Astrocyte (in vitro differentiated cells and primary cell): ENCODE results near the gene GPATCH8. TPM values are rescaled to one million over a fixed set of nuclear protein-coding genes. Genes with fewer than 3 reads are reported as not detected.

ENCODE experiments used
- DNase-seq: peaks from one replicate; pipeline ENCODE4 v3.0.0-alpha.2; 2010; ENCODE audit warnings: low read depth
- FAIRE-seq: peaks from 2 replicates; lab custom pipeline; 2011; peaks lifted over from hg19 to GRCh38; lab: Jason Lieb, UNC
- H2AFZ ChIP-seq: 2 replicates; pipeline ENCODE4 v1.6.0; 2012; ENCODE audit warnings: low read depth, low read length, inconsistent platforms
- H3K27ac ChIP-seq: 2 replicates; pipeline ENCODE4 v1.5.1; 2011; ENCODE audit warnings: low read depth, low read length, inconsistent platforms
- H3K27me3 ChIP-seq: 2 replicates; pipeline ENCODE4 v1.6.0; 2011; ENCODE audit warnings: low read length, inconsistent platforms; ENCODE audit not compliant: insufficient read depth
- H3K36me3 ChIP-seq: 2 replicates; pipeline ENCODE4 v1.5.1; 2011; ENCODE audit warnings: low read length, inconsistent platforms; ENCODE audit not compliant: insufficient read depth
- H3K4me1 ChIP-seq: 2 replicates; pipeline ENCODE4 v1.5.1; 2011; ENCODE audit warnings: low read length, inconsistent platforms; ENCODE audit not compliant: insufficient read depth
- H3K4me2 ChIP-seq: 2 replicates; pipeline ENCODE4 v1.6.0; 2012; ENCODE audit warnings: low read length, inconsistent platforms
- H3K4me3 ChIP-seq: 2 replicates; pipeline ENCODE4 v1.5.1; 2011; ENCODE audit warnings: low read depth, mild to moderate bottlenecking, low read length, inconsistent platforms; ENCODE audit not compliant: insufficient read depth
- H3K79me2 ChIP-seq: 2 replicates; pipeline ENCODE4 v1.6.0; 2012; ENCODE audit warnings: mild to moderate bottlenecking, low read length, inconsistent platforms; ENCODE audit not compliant: insufficient read depth
- H3K9ac ChIP-seq: 2 replicates; pipeline ENCODE4 v1.6.0; 2012; ENCODE audit warnings: mild to moderate bottlenecking, low read length, inconsistent platforms
- H3K9me3 ChIP-seq: 2 replicates; pipeline ENCODE4 v1.5.1; 2012; ENCODE audit warnings: low read depth, mild to moderate bottlenecking, low read length, inconsistent platforms; ENCODE audit not compliant: insufficient read depth
- H4K20me1 ChIP-seq: 2 replicates; pipeline ENCODE4 v1.6.0; 2012; ENCODE audit warnings: low read length, inconsistent platforms; ENCODE audit not compliant: insufficient read depth
- H3K27ac Mint-ChIP-seq: one replicate; pipeline ENCODE4 v1.8.0; 2021; ENCODE audit warnings: mild to moderate bottlenecking, mixed read lengths; ENCODE audit not compliant: unreplicated experiment
- H3K27me3 Mint-ChIP-seq: one replicate; pipeline ENCODE4 v1.8.0; 2021; ENCODE audit warnings: low read depth, mixed read lengths; ENCODE audit not compliant: unreplicated experiment
- H3K36me3 Mint-ChIP-seq: one replicate; pipeline ENCODE4 v1.8.0; 2021; ENCODE audit warnings: low read depth, mixed read lengths; ENCODE audit not compliant: unreplicated experiment
- H3K4me1 Mint-ChIP-seq: one replicate; pipeline ENCODE4 v1.8.0; 2021; ENCODE audit warnings: low read depth, mixed read lengths; ENCODE audit not compliant: unreplicated experiment
- H3K4me3 Mint-ChIP-seq: one replicate; pipeline ENCODE4 v1.8.0; 2021; ENCODE audit warnings: mild to moderate bottlenecking, moderate library complexity, mixed read lengths; ENCODE audit not compliant: unreplicated experiment
- H3K9me3 Mint-ChIP-seq: one replicate; pipeline ENCODE4 v1.8.0; 2021; ENCODE audit warnings: mild to moderate bottlenecking, mixed read lengths; ENCODE audit not compliant: unreplicated experiment
- EZH2 ChIP-seq: IDR thresholded peaks from 2 replicates; pipeline ENCODE4 v1.6.1; 2012; ENCODE audit warnings: mild to moderate bottlenecking, low read length, inconsistent platforms; ENCODE audit not compliant: insufficient read depth
- total RNA-seq: library from RNA; stranded (reverse); gene quantifications from 2 replicates; pipeline ENCODE4 v1.2.1, GENCODE V29; 2021
- TF ChIP-seq, protein P1 (sequence below): IDR thresholded peaks from 2 replicates; pipeline ENCODE4 v1.5.1; 2011; ENCODE audit warnings: low read depth, mild to moderate bottlenecking, inconsistent platforms, low read length, moderate library complexity; ENCODE audit not compliant: insufficient read depth

Gene GPATCH8
- total RNA-seq, 1 donor from 2014 or later, result 43.3 TPM

DNA sequence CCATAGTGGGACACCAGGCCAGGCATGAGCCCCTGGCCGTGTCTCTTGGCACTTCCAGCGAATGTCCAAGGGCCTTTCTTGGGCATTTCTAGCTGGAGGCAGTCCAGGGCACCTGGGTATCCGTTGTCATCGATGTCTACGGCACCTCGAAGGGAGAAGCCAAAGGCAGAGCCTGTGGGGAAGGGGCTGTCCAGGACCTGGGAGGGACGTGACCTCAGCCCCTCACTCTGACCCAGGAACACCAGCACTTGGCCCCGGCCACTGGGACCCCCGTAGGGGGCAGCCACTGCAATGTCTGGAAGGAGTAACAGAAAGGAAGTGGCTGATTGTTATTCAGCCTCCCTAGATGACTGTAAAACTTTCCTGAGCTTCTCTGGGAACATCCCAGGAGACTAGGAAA, 122.4 kb downstream of the GPATCH8 start:
- no peak overlapping the region for H3K4me3 ChIP-seq
- DNase-seq (no peak), FAIRE-seq (no peak)
- H3K27me3 Mint-ChIP-seq, result peaks cover 34% of the 10 kb centered on the region
- H3K4me2 ChIP-seq, result no peak overlapping the region
- H2AFZ ChIP-seq, result no peak overlapping the region
- no peak overlapping the region for H3K4me3 Mint-ChIP-seq
- peaks cover 36% of the 10 kb centered on the region for H3K27me3 ChIP-seq
- no peaks in the 10 kb centered on the region for H3K36me3 ChIP-seq
- no peak overlapping the region for H3K27ac Mint-ChIP-seq
- no peak overlapping the region for H3K27ac ChIP-seq
- H3K9me3 ChIP-seq, result no peaks in the 10 kb centered on the region
- H3K9ac ChIP-seq, result no peak overlapping the region
- H3K36me3 Mint-ChIP-seq, result no peaks in the 10 kb centered on the region
- H3K9me3 Mint-ChIP-seq, result no peaks in the 10 kb centered on the region
- no peaks in the 10 kb centered on the region for H3K4me1 Mint-ChIP-seq
- H3K79me2 ChIP-seq, result no peaks in the 10 kb centered on the region
- TF ChIP-seq, protein P1, sequence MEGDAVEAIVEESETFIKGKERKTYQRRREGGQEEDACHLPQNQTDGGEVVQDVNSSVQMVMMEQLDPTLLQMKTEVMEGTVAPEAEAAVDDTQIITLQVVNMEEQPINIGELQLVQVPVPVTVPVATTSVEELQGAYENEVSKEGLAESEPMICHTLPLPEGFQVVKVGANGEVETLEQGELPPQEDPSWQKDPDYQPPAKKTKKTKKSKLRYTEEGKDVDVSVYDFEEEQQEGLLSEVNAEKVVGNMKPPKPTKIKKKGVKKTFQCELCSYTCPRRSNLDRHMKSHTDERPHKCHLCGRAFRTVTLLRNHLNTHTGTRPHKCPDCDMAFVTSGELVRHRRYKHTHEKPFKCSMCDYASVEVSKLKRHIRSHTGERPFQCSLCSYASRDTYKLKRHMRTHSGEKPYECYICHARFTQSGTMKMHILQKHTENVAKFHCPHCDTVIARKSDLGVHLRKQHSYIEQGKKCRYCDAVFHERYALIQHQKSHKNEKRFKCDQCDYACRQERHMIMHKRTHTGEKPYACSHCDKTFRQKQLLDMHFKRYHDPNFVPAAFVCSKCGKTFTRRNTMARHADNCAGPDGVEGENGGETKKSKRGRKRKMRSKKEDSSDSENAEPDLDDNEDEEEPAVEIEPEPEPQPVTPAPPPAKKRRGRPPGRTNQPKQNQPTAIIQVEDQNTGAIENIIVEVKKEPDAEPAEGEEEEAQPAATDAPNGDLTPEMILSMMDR, result no peak
- no peak for TF ChIP-seq EZH2
- H3K4me1 ChIP-seq, result peaks cover 3% of the 10 kb centered on the region
- H4K20me1 ChIP-seq, result no peaks in the 10 kb centered on the region

DNA sequence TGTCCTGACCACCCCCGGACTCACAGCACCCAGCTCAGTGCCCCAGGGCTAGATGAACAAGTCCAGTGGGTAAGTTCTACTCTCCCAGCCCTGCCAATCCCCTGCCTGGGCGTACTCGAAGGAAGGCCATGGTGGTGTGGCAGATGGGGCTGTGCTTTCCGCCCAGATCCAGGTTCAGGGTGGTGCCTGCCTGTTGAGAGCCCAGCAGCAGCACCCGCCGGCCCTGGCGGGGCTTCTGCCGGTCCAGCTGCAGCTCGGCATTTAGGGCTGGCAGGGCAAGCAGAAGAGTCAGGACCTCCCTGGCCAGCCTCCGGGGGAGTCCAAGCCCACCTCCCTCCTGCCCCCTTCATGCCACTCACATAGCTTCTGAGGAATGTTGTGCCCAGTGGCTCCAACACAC, 123.3 kb downstream of the GPATCH8 start:
- Mint-ChIP-seq H3K4me1 (no peaks in the 10 kb centered on the region), H3K36me3 (no peaks in the 10 kb centered on the region), H3K27me3 (peaks cover 32% of the 10 kb centered on the region), H3K9me3 (no peaks in the 10 kb centered on the region), H3K4me3 (no peak overlapping the region), H3K27ac (no peak overlapping the region)
- TF ChIP-seq EZH2, result no peak
- TF ChIP-seq, protein P1, result no peak
- no peak overlapping the region for H2AFZ ChIP-seq
- H3K4me3 ChIP-seq, result no peak overlapping the region
- H3K9ac ChIP-seq, result no peak overlapping the region
- DNase-seq (no peak), FAIRE-seq (no peak)
- H4K20me1 ChIP-seq, result no peaks in the 10 kb centered on the region
- H3K27me3 ChIP-seq, result peaks cover 30% of the 10 kb centered on the region
- H3K79me2 ChIP-seq, result no peaks in the 10 kb centered on the region
- no peaks in the 10 kb centered on the region for H3K36me3 ChIP-seq
- no peak overlapping the region for H3K4me2 ChIP-seq
- no peaks in the 10 kb centered on the region for H3K4me1 ChIP-seq
- H3K9me3 ChIP-seq, result no peaks in the 10 kb centered on the region
- no peak overlapping the region for H3K27ac ChIP-seq

DNA sequence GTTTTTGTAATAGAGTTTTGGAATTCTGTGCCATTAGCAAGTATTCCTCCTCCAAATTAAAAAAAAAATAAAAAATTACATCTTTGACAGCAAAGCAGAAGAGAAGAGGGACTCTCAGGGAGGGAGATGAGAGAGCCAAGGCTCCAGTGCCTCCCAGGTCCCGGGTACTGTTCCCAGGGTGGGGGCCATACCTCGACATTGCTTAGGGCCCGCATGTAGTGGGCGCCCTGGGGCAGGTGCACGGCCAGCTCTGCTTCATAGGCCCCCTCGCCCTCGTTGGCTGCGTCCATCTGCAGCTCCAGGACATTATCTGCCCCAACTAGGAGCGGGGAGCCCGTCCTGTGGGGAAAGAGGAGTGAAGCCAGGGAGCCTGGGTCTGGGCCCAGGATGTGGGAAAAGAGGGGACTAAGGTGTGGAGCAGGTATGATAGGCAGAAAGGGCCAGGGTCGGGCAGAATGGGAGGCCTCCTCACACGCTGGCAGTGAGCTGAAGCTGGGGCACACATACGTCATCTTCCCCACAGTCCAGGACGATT, 125.0 kb downstream of the GPATCH8 start:
- Histone ChIP-seq H3K27ac (no peak overlapping the region), H4K20me1 (no peaks in the 10 kb centered on the region), H3K79me2 (no peaks in the 10 kb centered on the region), H3K4me2 (no peak overlapping the region), H3K36me3 (no peaks in the 10 kb centered on the region), H3K4me3 (no peak overlapping the region), H2AFZ (no peak overlapping the region), H3K9me3 (no peaks in the 10 kb centered on the region), H3K4me1 (no peaks in the 10 kb centered on the region), H3K9ac (no peak overlapping the region), H3K27me3 (peaks cover 16% of the 10 kb centered on the region)
- Mint-ChIP-seq H3K4me1 (no peaks in the 10 kb centered on the region), H3K9me3 (no peaks in the 10 kb centered on the region), H3K36me3 (no peaks in the 10 kb centered on the region), H3K4me3 (no peak overlapping the region), H3K27ac (no peak overlapping the region), H3K27me3 (peaks cover 25% of the 10 kb centered on the region)
- no peak for TF ChIP-seq EZH2
- TF ChIP-seq, protein P1, result no peak
- FAIRE-seq, result no peak
- DNase-seq, result no peak
